GM23248 (cell line): ENCODE data around the gene LILRB2.

Source experiments
- EZH2 ChIP-seq: fragments of 200-600 bp; sonication (generic); IDR thresholded peaks from 2 replicates; pipeline ENCODE4 v1.6.1; 2018; ENCODE audit warnings: antibody characterized with exemption, mild to moderate bottlenecking; ENCODE audit not compliant: insufficient read depth, poor library complexity, severe bottlenecking
- EZH2phosphoT487 ChIP-seq: fragments of 200-600 bp; sonication (generic); IDR thresholded peaks from 2 replicates; pipeline ENCODE4 v1.6.1; 2018; ENCODE audit warnings: antibody characterized with exemption, moderate library complexity, mild to moderate bottlenecking, low read depth; ENCODE audit not compliant: insufficient read depth

- TF ChIP-seq EZH2 (no peak), EZH2phosphoT487 (no peak)
Observed at GRCh38 chr19:54245936-54246335, 35.0 kb downstream of the LILRB2 start.
